ENCODE results near the gene CETN1. TPM values are rescaled to one million over a fixed set of nuclear protein-coding genes. Genes with fewer than 3 reads are reported as not detected.

CETN1 gene
- total and polyA plus RNA-seq, 2 of the 13 experiments (the other 11 are each of a cell fraction or from before 2014, with no cell fraction given), result not detected

DNA sequence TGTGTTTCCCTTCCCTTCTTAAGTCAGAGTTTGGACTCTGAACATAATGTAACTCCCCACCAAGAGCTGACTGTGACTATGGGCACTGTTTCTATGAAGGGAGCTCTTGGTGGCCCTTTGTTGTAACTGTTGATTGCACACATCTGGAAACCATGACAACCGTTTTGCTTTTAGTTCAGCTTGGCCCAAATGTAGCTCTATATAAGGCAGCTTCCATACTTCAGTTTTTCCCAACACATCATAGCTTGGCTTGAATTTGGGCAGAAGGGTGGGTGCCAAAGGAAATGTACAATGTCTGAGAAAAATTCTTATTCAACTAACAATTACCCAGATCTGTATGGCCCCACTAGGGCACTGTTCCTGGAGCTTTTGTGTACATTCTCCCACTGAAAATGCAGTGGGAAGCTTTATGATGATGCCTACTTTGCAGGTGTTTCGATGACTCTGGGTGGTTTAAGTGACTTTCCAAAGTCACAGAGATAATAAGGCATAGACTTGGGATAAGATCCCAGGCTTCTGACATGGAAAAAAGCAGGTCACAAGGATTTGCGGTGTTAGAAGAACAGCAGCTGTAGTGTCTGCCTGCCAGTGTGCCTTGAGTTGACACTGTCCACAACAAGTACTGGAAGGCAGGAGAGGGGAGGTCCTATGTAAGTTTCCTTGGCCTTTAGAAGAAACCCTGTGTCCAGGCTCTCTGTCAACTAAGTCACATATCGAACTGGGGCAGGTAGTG lies 2.4 kb upstream of the CETN1 start:
- TF ChIP-seq ZBTB21 (CRISPR knock-in tag; IDR thresholded peaks at IDR 0.05) (peak; percentile 27; the same call in 1 of the 2 replicates), RFX5 (IDR thresholded peaks at IDR 0.05; ENCODE audit: low read depth, low read length) (0 out of 2 replicates have a peak, but pooled peaks have one; percentile 11), U2AF1 (optimal IDR thresholded peaks at IDR 0.05; ENCODE audit: low read depth, low read length) (no peak), RFX1 (IDR thresholded peaks at IDR 0.05) (peak; percentile 61), TRIM24 (CRISPR knock-in tag; IDR thresholded peaks at IDR 0.05) (no peak), NFRKB (IDR thresholded peaks at IDR 0.05) (no peak), CEBPB (IDR thresholded peaks at IDR 0.05; ENCODE audit: borderline replicate concordance, low read depth, low read length) (peak; percentile 56), RFX3 (CRISPR knock-in tag; IDR thresholded peaks at IDR 0.05) (peak; percentile 41; the same call in 1 of the 2 replicates), HNF4A (CRISPR knock-in tag; IDR thresholded peaks at IDR 0.05) (0 out of 2 replicates have a peak, but pooled peaks have one; percentile 5), NBN (conservative IDR thresholded peaks at IDR 0.05) (no peak)
- TF ChIP-seq, protein P1, sequence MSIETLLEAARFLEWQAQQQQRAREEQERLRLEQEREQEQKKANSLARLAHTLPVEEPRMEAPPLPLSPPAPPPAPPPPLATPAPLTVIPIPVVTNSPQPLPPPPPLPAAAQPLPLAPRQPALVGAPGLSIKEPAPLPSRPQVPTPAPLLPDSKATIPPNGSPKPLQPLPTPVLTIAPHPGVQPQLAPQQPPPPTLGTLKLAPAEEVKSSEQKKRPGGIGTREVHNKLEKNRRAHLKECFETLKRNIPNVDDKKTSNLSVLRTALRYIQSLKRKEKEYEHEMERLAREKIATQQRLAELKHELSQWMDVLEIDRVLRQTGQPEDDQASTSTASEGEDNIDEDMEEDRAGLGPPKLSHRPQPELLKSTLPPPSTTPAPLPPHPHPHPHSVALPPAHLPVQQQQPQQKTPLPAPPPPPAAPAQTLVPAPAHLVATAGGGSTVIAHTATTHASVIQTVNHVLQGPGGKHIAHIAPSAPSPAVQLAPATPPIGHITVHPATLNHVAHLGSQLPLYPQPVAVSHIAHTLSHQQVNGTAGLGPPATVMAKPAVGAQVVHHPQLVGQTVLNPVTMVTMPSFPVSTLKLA (IDR thresholded peaks at IDR 0.05), result no peak
- Histone ChIP-seq H2AFZ (ENCODE audit: low read length) (no peak overlapping the region), H3K36me3 (replicated peaks in 1 of 2; ENCODE audit: control insufficient read depth in 1 of 2, insufficient read depth in 2 of 2, low read length in 2 of 2) (no peaks in the 10 kb centered on the region), H3K4me2 (ENCODE audit: low read depth, low read length) (no peak overlapping the region; the same call in 1 of the 2 replicates), H4K20me1 (ENCODE audit: insufficient read depth, low read length) (no peaks in the 10 kb centered on the region), H3K9ac (ENCODE audit: insufficient read depth, low read depth, low read length) (no peak overlapping the region), H3K4me1 (ENCODE audit: insufficient read depth, low read length) (peaks cover 40% of the 10 kb centered on the region), H3K79me2 (ENCODE audit: insufficient read depth, low read length) (no peaks in the 10 kb centered on the region), H3K27me3 (ENCODE audit: control insufficient read depth in 1 of 2, insufficient read depth in 2 of 2, low read length in 2 of 2) (no peaks in the 10 kb centered on the region; a peak in 1 of 5 replicates), H3K4me3 (replicated peaks in 1 of 3; ENCODE audit: insufficient read depth in 1 of 3, low read depth in 2 of 3, low read length in 3 of 3) (no peak overlapping the region), H3K27ac (ENCODE audit: extremely low read length, insufficient read depth, low read length) (no peak overlapping the region), H3K9me3 (ENCODE audit: low read length) (no peaks in the 10 kb centered on the region)
- FAIRE-seq, result no peak
- DNase-seq (ENCODE audit: low spot score), result peak; percentile 40
- POLR2A ChIA-PET, result no interaction called here
- in situ Hi-C loops (cut with HindIII; ENCODE audit: extremely low pct_ligation_motif_present, low pct_unique_long_range_greater_than_20kb), result no loop called here
- ATAC-seq, result peak; percentile 72
- no TSS peak for BruUV-seq (replicated peaks)
- CTCF ChIA-PET (ENCODE audit: low intra/inter-chr PET ratio, low total read pairs), result no interaction called here
- intact Hi-C loops (cut with micrococcal nuclease; ENCODE audit: unreplicated experiment), result no loop called here
- 57% methylated on average over 4 of the region's 4 CpGs for WGBS (ENCODE audit: low lambda C conversion rate)

All from HepG2 (cell line).